HEK293 (cell line): Measurements from ENCODE around the gene HOXA4.

Source experiments
- GLI4 ChIP-seq: fragments of 450-650 bp; formaldehyde crosslinking; IDR thresholded peaks from 2 replicates; pipeline ENCODE4 v1.5.1; 2016; ENCODE audit warnings: missing biosample characterization, missing genetic modification characterization
- KLF10 ChIP-seq: fragments of 450-650 bp; IDR thresholded peaks from 2 replicates; pipeline ENCODE4 v1.5.1; 2018; ENCODE audit warnings: missing biosample characterization, mild to moderate bottlenecking, missing genetic modification characterization
- KLF8 ChIP-seq: fragments of 450-650 bp; formaldehyde crosslinking; IDR thresholded peaks from 2 replicates; pipeline ENCODE4 v1.5.1; 2016; ENCODE audit warnings: missing biosample characterization, missing genetic modification characterization
- MEIS1 ChIP-seq: sonication (generic); formaldehyde crosslinking; IDR thresholded peaks from 2 replicates; pipeline ENCODE4 v1.8.1; 2022; ENCODE audit warnings: missing genetic modification reagents, mild to moderate bottlenecking, borderline replicate concordance
- SCRT2 ChIP-seq: fragments of 450-650 bp; formaldehyde crosslinking; IDR thresholded peaks from 2 replicates; pipeline ENCODE4 v1.5.1; 2016; ENCODE audit warnings: missing biosample characterization, missing genetic modification characterization
- YY1 ChIP-seq: fragments of 450-650 bp; formaldehyde crosslinking; IDR thresholded peaks from 2 replicates; pipeline ENCODE4 v1.5.1; 2018; ENCODE audit warnings: missing biosample characterization, missing genetic modification characterization
- ZBTB1 ChIP-seq: fragments of 450-650 bp; formaldehyde crosslinking; IDR thresholded peaks from 2 replicates; pipeline ENCODE4 v1.5.1; 2016; ENCODE audit warnings: missing biosample characterization, missing genetic modification characterization
- ZEB2 ChIP-seq: fragments of 450-650 bp; formaldehyde crosslinking; IDR thresholded peaks from 2 replicates; pipeline ENCODE4 v1.5.1; 2016; ENCODE audit warnings: missing biosample characterization, missing genetic modification characterization
- ZFP37 ChIP-seq: fragments of 450-650 bp; formaldehyde crosslinking; IDR thresholded peaks from 2 replicates; pipeline ENCODE4 v1.5.1; 2016; ENCODE audit warnings: missing biosample characterization, missing genetic modification characterization
- ZIC2 ChIP-seq: fragments of 450-650 bp; formaldehyde crosslinking; IDR thresholded peaks from 2 replicates; pipeline ENCODE4 v1.5.1; 2016; ENCODE audit warnings: missing biosample characterization, missing genetic modification characterization
- ZNF10 ChIP-seq: fragments of 450-650 bp; formaldehyde crosslinking; IDR thresholded peaks from 2 replicates; pipeline ENCODE4 v1.5.1; 2017; ENCODE audit warnings: missing biosample characterization, missing genetic modification characterization
- ZNF133 ChIP-seq: fragments of 450-650 bp; formaldehyde crosslinking; IDR thresholded peaks from 2 replicates; pipeline ENCODE4 v1.5.1; 2016; ENCODE audit warnings: missing biosample characterization, missing genetic modification characterization
- ZNF138 ChIP-seq: fragments of 450-650 bp; formaldehyde crosslinking; IDR thresholded peaks from 2 replicates; pipeline ENCODE4 v1.5.1; 2016; ENCODE audit warnings: missing biosample characterization, missing genetic modification characterization, borderline replicate concordance
- ZNF16 ChIP-seq: fragments of 450-650 bp; formaldehyde crosslinking; IDR thresholded peaks from 2 replicates; pipeline ENCODE4 v1.5.1; 2016; ENCODE audit warnings: low read depth, missing biosample characterization, missing genetic modification characterization
- ZNF202 ChIP-seq: fragments of 450-650 bp; formaldehyde crosslinking; IDR thresholded peaks from 2 replicates; pipeline ENCODE4 v1.5.1; 2016; ENCODE audit warnings: missing biosample characterization, missing genetic modification characterization, borderline replicate concordance
- ZNF292 ChIP-seq: fragments of 450-650 bp; formaldehyde crosslinking; IDR thresholded peaks from 2 replicates; pipeline ENCODE4 v1.5.1; 2016; ENCODE audit warnings: low read depth, missing biosample characterization, missing genetic modification characterization, borderline replicate concordance
- ZNF302 ChIP-seq: fragments of 450-650 bp; formaldehyde crosslinking; IDR thresholded peaks from 2 replicates; pipeline ENCODE4 v1.5.1; 2016; ENCODE audit warnings: missing biosample characterization, missing genetic modification characterization, low read depth
- ZNF311 ChIP-seq: fragments of 450-650 bp; formaldehyde crosslinking; IDR thresholded peaks from 2 replicates; pipeline ENCODE4 v1.5.1; 2017; ENCODE audit warnings: missing biosample characterization, missing genetic modification characterization, borderline replicate concordance
- ZNF426 ChIP-seq: fragments of 450-650 bp; formaldehyde crosslinking; IDR thresholded peaks from 2 replicates; pipeline ENCODE4 v1.5.1; 2017; ENCODE audit warnings: missing biosample characterization, missing genetic modification characterization, mild to moderate bottlenecking, inconsistent platforms, moderate library complexity
- ZNF510 ChIP-seq: fragments of 450-650 bp; formaldehyde crosslinking; IDR thresholded peaks from 2 replicates; pipeline ENCODE4 v1.5.1; 2018; ENCODE audit warnings: mild to moderate bottlenecking, missing genetic modification characterization, missing biosample characterization; ENCODE audit not compliant: insufficient replicate concordance
- ZNF530 ChIP-seq: fragments of 450-650 bp; formaldehyde crosslinking; IDR thresholded peaks from 2 replicates; pipeline ENCODE4 v1.5.1; 2016; ENCODE audit warnings: low read depth, missing biosample characterization, missing genetic modification characterization
- ZNF555 ChIP-seq: fragments of 450-650 bp; formaldehyde crosslinking; conservative IDR thresholded peaks from 2 replicates; pipeline ENCODE4 v1.5.1; 2017; ENCODE audit warnings: missing biosample characterization, mild to moderate bottlenecking, missing genetic modification characterization, inconsistent platforms
- ZNF560 ChIP-seq: fragments of 450-650 bp; formaldehyde crosslinking; IDR thresholded peaks from 2 replicates; pipeline ENCODE4 v1.5.1; 2017; ENCODE audit warnings: missing biosample characterization, missing genetic modification characterization, borderline replicate concordance
- ZNF585B ChIP-seq: fragments of 450-650 bp; formaldehyde crosslinking; IDR thresholded peaks from 2 replicates; pipeline ENCODE4 v1.5.1; 2016; ENCODE audit warnings: missing biosample characterization, missing genetic modification characterization
- ZNF596 ChIP-seq: fragments of 450-650 bp; IDR thresholded peaks from 2 replicates; pipeline ENCODE4 v1.5.0; 2018; ENCODE audit warnings: missing biosample characterization, mild to moderate bottlenecking, missing genetic modification characterization, moderate library complexity
- ZNF658 ChIP-seq: fragments of 450-650 bp; formaldehyde crosslinking; IDR thresholded peaks from 2 replicates; pipeline ENCODE4; 2016; ENCODE audit warnings: missing biosample characterization, missing genetic modification characterization
- ZNF677 ChIP-seq: fragments of 450-650 bp; IDR thresholded peaks from 2 replicates; pipeline ENCODE4 v1.5.0; 2018; ENCODE audit warnings: missing biosample characterization, mild to moderate bottlenecking, missing genetic modification characterization, moderate library complexity
- ZNF76 ChIP-seq: fragments of 450-650 bp; formaldehyde crosslinking; IDR thresholded peaks from 2 replicates; pipeline ENCODE4; 2016; ENCODE audit warnings: low read depth, missing biosample characterization, missing genetic modification characterization, borderline replicate concordance
- TF ChIP-seq, protein P1 (sequence below): fragments of 450-650 bp; formaldehyde crosslinking; IDR thresholded peaks from 2 replicates; pipeline ENCODE4 v1.5.1; 2016; ENCODE audit warnings: missing biosample characterization, missing genetic modification characterization
- TF ChIP-seq, protein P2 (sequence below): fragments of 450-650 bp; formaldehyde crosslinking; IDR thresholded peaks from 2 replicates; pipeline ENCODE4 v1.5.1; 2016; ENCODE audit warnings: missing biosample characterization, missing genetic modification characterization, low read depth
- TF ChIP-seq, protein P3 (sequence below): fragments of 450-650 bp; formaldehyde crosslinking; IDR thresholded peaks from 2 replicates; pipeline ENCODE4 v1.5.1; 2017; ENCODE audit warnings: missing biosample characterization, missing genetic modification characterization
- TF ChIP-seq, protein P4 (sequence below): fragments of 450-650 bp; formaldehyde crosslinking; IDR thresholded peaks from 2 replicates; pipeline ENCODE4 v1.5.1; 2016; ENCODE audit warnings: missing biosample characterization, missing genetic modification characterization
- TF ChIP-seq, protein P5 (sequence below): fragments of 450-650 bp; formaldehyde crosslinking; IDR thresholded peaks from 2 replicates; pipeline ENCODE4 v1.5.1; 2017; ENCODE audit warnings: missing biosample characterization, missing genetic modification characterization

Gene HOXA4

DNA sequence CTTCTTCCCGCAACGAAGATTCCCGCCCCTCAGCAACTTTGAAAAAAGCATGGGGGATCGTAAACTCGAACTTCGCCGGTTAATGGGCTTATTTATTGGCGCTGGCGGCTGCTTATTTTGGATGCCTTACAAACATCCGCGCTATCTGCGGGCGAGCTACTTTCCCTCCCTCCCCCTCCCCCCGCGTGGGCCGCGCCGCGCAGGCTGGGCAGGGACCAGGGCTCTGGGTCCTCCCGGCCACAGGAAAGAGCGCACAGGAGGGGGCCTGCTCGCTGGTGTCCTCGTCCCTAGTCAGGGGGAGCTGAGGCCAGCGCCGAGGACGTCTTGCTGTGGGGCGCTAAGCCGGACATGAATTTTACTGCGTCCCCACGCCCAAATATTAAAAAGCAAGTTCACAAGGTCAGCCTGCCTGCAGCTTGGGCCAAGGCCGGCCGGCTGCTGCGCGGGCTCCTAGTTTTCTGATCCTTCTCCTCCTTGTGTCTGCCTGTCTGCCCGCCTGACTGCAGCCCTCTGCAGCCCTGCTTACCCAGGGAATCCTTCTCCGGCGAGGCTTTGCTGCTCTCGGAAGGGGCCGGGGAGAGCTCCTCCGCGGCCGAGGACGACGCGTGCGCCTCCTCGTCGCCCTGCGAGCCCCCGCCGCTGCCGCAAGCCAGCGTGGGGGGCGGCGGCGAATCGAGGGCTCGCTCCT is 42.4 kb upstream of the HOXA4 start (continued):
- TF ChIP-seq, protein P1, sequence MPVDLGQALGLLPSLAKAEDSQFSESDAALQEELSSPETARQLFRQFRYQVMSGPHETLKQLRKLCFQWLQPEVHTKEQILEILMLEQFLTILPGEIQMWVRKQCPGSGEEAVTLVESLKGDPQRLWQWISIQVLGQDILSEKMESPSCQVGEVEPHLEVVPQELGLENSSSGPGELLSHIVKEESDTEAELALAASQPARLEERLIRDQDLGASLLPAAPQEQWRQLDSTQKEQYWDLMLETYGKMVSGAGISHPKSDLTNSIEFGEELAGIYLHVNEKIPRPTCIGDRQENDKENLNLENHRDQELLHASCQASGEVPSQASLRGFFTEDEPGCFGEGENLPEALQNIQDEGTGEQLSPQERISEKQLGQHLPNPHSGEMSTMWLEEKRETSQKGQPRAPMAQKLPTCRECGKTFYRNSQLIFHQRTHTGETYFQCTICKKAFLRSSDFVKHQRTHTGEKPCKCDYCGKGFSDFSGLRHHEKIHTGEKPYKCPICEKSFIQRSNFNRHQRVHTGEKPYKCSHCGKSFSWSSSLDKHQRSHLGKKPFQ (tag by site-specific recombination) = no peak
- TF ChIP-seq ZNF585B (tag by site-specific recombination) (no peak), ZNF16 (no peak), MEIS1 (CRISPR knock-in tag) (0 out of 2 replicates have a peak, but pooled peaks have one; percentile 11), ZNF138 (tag by site-specific recombination) (no peak), ZNF76 (tag by site-specific recombination) (0 out of 2 replicates have a peak, but pooled peaks have one; percentile 26), ZNF202 (no peak), SCRT2 (tag by site-specific recombination) (no peak), ZNF133 (tag by site-specific recombination) (no peak), ZNF292 (tag by site-specific recombination) (no peak), ZNF10 (tag by site-specific recombination) (no peak), ZNF658 (no peak), YY1 (tag by site-specific recombination) (no peak; the same call in 1 of the 2 replicates), ZNF510 (no peak), ZNF555 (no peak), ZBTB1 (tag by site-specific recombination) (no peak), ZNF596 (peak; percentile 63; the same call in 1 of the 2 replicates), ZNF677 (tag by site-specific recombination) (no peak), KLF10 (peak; percentile 53; the same call in 1 of the 2 replicates), KLF8 (tag by site-specific recombination) (0 out of 2 replicates have a peak, but pooled peaks have one; percentile 40), ZIC2 (peak; percentile 84), GLI4 (no peak), ZNF426 (tag by site-specific recombination) (no peak), ZNF311 (tag by site-specific recombination) (no peak), ZNF530 (tag by site-specific recombination) (no peak), ZNF560 (tag by site-specific recombination) (no peak), ZEB2 (peak; percentile 75; the same call in 1 of the 2 replicates), ZNF302 (tag by site-specific recombination) (no peak), ZFP37 (tag by site-specific recombination) (peak; percentile 31; the same call in 1 of the 2 replicates)
- TF ChIP-seq, protein P2, sequence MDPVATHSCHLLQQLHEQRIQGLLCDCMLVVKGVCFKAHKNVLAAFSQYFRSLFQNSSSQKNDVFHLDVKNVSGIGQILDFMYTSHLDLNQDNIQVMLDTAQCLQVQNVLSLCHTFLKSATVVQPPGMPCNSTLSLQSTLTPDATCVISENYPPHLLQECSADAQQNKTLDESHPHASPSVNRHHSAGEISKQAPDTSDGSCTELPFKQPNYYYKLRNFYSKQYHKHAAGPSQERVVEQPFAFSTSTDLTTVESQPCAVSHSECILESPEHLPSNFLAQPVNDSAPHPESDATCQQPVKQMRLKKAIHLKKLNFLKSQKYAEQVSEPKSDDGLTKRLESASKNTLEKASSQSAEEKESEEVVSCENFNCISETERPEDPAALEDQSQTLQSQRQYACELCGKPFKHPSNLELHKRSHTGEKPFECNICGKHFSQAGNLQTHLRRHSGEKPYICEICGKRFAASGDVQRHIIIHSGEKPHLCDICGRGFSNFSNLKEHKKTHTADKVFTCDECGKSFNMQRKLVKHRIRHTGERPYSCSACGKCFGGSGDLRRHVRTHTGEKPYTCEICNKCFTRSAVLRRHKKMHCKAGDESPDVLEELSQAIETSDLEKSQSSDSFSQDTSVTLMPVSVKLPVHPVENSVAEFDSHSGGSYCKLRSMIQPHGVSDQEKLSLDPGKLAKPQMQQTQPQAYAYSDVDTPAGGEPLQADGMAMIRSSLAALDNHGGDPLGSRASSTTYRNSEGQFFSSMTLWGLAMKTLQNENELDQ (tag by site-specific recombination) = no peak
- TF ChIP-seq, protein P3, sequence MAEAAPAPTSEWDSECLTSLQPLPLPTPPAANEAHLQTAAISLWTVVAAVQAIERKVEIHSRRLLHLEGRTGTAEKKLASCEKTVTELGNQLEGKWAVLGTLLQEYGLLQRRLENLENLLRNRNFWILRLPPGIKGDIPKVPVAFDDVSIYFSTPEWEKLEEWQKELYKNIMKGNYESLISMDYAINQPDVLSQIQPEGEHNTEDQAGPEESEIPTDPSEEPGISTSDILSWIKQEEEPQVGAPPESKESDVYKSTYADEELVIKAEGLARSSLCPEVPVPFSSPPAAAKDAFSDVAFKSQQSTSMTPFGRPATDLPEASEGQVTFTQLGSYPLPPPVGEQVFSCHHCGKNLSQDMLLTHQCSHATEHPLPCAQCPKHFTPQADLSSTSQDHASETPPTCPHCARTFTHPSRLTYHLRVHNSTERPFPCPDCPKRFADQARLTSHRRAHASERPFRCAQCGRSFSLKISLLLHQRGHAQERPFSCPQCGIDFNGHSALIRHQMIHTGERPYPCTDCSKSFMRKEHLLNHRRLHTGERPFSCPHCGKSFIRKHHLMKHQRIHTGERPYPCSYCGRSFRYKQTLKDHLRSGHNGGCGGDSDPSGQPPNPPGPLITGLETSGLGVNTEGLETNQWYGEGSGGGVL = no peak
- TF ChIP-seq, protein P4, sequence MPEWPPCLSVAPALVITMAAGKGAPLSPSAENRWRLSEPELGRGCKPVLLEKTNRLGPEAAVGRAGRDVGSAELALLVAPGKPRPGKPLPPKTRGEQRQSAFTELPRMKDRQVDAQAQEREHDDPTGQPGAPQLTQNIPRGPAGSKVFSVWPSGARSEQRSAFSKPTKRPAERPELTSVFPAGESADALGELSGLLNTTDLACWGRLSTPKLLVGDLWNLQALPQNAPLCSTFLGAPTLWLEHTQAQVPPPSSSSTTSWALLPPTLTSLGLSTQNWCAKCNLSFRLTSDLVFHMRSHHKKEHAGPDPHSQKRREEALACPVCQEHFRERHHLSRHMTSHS (tag by site-specific recombination) = no peak
- TF ChIP-seq, protein P5, sequence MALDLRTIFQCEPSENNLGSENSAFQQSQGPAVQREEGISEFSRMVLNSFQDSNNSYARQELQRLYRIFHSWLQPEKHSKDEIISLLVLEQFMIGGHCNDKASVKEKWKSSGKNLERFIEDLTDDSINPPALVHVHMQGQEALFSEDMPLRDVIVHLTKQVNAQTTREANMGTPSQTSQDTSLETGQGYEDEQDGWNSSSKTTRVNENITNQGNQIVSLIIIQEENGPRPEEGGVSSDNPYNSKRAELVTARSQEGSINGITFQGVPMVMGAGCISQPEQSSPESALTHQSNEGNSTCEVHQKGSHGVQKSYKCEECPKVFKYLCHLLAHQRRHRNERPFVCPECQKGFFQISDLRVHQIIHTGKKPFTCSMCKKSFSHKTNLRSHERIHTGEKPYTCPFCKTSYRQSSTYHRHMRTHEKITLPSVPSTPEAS (tag by site-specific recombination) = no peak
